Mammary epithelial cell (primary cell): ENCODE measurements around the gene POU6F2.

Experiments used
- CTCF ChIP-seq, 2 donors: IDR thresholded peaks in 1 of 2; conservative IDR thresholded peaks in 1 of 2; 2 replicates each; pipeline ENCODE4 v1.5.1; 2011 to 2012; ENCODE audit warnings: inconsistent platforms in 2 of 2, low read length in 2 of 2, mild to moderate bottlenecking in 2 of 2, control low read depth in 1 of 2, low read depth in 1 of 2; ENCODE audit not compliant: insufficient read depth in 1 of 2; ENCODE audit errors: extremely low read depth in 1 of 2
- EZH2 ChIP-seq: IDR thresholded peaks from 2 replicates; pipeline ENCODE4 v1.6.1; 2012; ENCODE audit warnings: low read length, inconsistent platforms, borderline replicate concordance

- TF ChIP-seq CTCF (conservative IDR thresholded peaks at IDR 0.05 in 1 of 2, IDR thresholded peaks at IDR 0.05 in 1 of 2; ENCODE audit: extremely low read depth in 1 of 2, insufficient read depth in 1 of 2, low read depth in 1 of 2, low read length in 2 of 2): no peak
- TF ChIP-seq EZH2: no peak
These were observed 468.8 kb downstream of the POU6F2 start for GRCh38 chr7:39446546-39446945.
